B cell (primary cell): ENCODE measurements around the gene IRX4. TPM values are rescaled to one million over a fixed set of nuclear protein-coding genes. Genes with fewer than 3 reads are reported as not detected.

Source experiments
- ATAC-seq: fragments of 200-7000 bp; cut with Tn5 transposase; one replicate; pipeline ENCODE4 v1.10.0; 2021; ENCODE audit warnings: low read depth, mild to moderate bottlenecking, moderate number of reproducible peaks, moderate library complexity
- CTCF ChIA-PET: fragments of 350-600 bp; sonication (Branson Sonifier 250); formaldehyde crosslinking; loops from one replicate; lab custom pipeline; 2021; ENCODE audit warnings: antibody characterized with exemption, inconsistent platforms; lab: Charles Lee
- POLR2A ChIA-PET: fragments of 350-600 bp; sonication (Branson Sonifier 250); formaldehyde crosslinking; loops from one replicate; lab custom pipeline; 2021; ENCODE audit warnings: antibody characterized with exemption; lab: Charles Lee
- DNase-seq: peaks from one replicate; pipeline ENCODE4 v3.0.0; 2013
- H2AFZ ChIP-seq: 2 replicates; pipeline ENCODE4 v1.6.1; 2012; ENCODE audit warnings: mild to moderate bottlenecking, low read depth, low read length; ENCODE audit not compliant: insufficient read depth, poor library complexity, severe bottlenecking
- H3K27ac ChIP-seq, 2 donors: 1 replicate in 1 of 2; 2 replicates in 1 of 2; pipeline ENCODE4 v1.5.1; 2012 to 2013; ENCODE audit warnings: low read length in 2 of 2, mild to moderate bottlenecking in 2 of 2, moderate library complexity in 1 of 2
- H3K27me3 ChIP-seq, 4 experiments: fragments of 200-600 bp in 1 of 4; sonication (generic) in 1 of 4; replicated peaks in 1 of 4; 1 replicate in 2 of 4; 2 replicates in 2 of 4; pipeline versions ENCODE4 v1.6.1 to v1.7.0; 2013 to 2016; ENCODE audit warnings: low read length in 3 of 4, mild to moderate bottlenecking in 2 of 4, mixed read lengths in 1 of 4, moderate library complexity in 1 of 4; ENCODE audit not compliant: insufficient read depth in 4 of 4, control insufficient read depth in 3 of 4; ENCODE audit errors: control extremely low read depth in 1 of 4
- H3K36me3 ChIP-seq, 2 experiments: replicated peaks in 1 of 2; 1 replicate in 1 of 2; 2 replicates in 1 of 2; pipeline versions ENCODE4 v1.6.1 to v1.7.1; 2013; ENCODE audit warnings: low read length in 1 of 2; ENCODE audit not compliant: insufficient read depth in 2 of 2, control insufficient read depth in 1 of 2; ENCODE audit errors: control extremely low read depth in 1 of 2, extremely low read depth in 1 of 2
- H3K4me1 ChIP-seq, 2 donors: fragments of 200-600 bp in 1 of 2; sonication (generic) in 1 of 2; 1 replicate in 1 of 2; 2 replicates in 1 of 2; pipeline versions ENCODE4 v1.5.1 to v1.6.1; 2013 to 2017; ENCODE audit warnings: low read length in 2 of 2; ENCODE audit not compliant: control insufficient read depth in 2 of 2, insufficient read depth in 2 of 2
- H3K4me2 ChIP-seq: replicated peaks from 2 replicates; pipeline ENCODE3; 2012; ENCODE audit warnings: mild to moderate bottlenecking, low read depth, low read length; ENCODE audit not compliant: poor library complexity, severe bottlenecking
- H3K4me3 ChIP-seq, 5 experiments: fragments of 200-600 bp in 1 of 5; sonication (generic) in 1 of 5; 1 replicate in 3 of 5; 2 replicates in 2 of 5; pipeline versions ENCODE4 v1.5.1 to v1.7.0; 2011 to 2016; ENCODE audit warnings: low read length in 4 of 5, mild to moderate bottlenecking in 4 of 5, low read depth in 2 of 5, control low read depth in 1 of 5, moderate library complexity in 1 of 5; ENCODE audit not compliant: insufficient read depth in 1 of 5; ENCODE audit errors: control extremely low read depth in 1 of 5, extremely low read depth in 1 of 5
- H3K79me2 ChIP-seq: fragments of 200-600 bp; sonication (generic); one replicate; pipeline ENCODE4 v1.6.0; 2016; ENCODE audit warnings: low read length; ENCODE audit not compliant: control insufficient read depth, insufficient read depth
- H3K9ac ChIP-seq: fragments of 200-600 bp; sonication (generic); 2 replicates; pipeline ENCODE4 v1.6.1; 2017; ENCODE audit warnings: mild to moderate bottlenecking, low read length, moderate library complexity
- H3K9me3 ChIP-seq, 3 donors: one replicate each; pipeline versions ENCODE4 v1.6.1 to v1.7.1; 2013; ENCODE audit warnings: low read length in 2 of 3; ENCODE audit not compliant: control insufficient read depth in 2 of 3, insufficient read depth in 1 of 3; ENCODE audit errors: control extremely low read depth in 1 of 3
- H4K20me1 ChIP-seq: 2 replicates; pipeline ENCODE4 v1.6.0; 2012; ENCODE audit warnings: mild to moderate bottlenecking, low read length; ENCODE audit not compliant: insufficient read depth, control insufficient read depth, poor library complexity, severe bottlenecking
- H3K27ac Mint-ChIP-seq: one replicate; pipeline ENCODE4 v1.8.0; 2021; ENCODE audit warnings: mixed read lengths
- H3K27me3 Mint-ChIP-seq: one replicate; pipeline ENCODE4 v1.8.0; 2021; ENCODE audit warnings: mixed read lengths
- H3K4me1 Mint-ChIP-seq: one replicate; pipeline ENCODE4 v1.8.0; 2021; ENCODE audit warnings: mixed read lengths
- H3K4me3 Mint-ChIP-seq: one replicate; pipeline ENCODE4 v1.8.0; 2021; ENCODE audit warnings: mixed read lengths
- H3K9me3 Mint-ChIP-seq: one replicate; pipeline ENCODE4 v1.8.0; 2022; ENCODE audit warnings: mixed read lengths; ENCODE audit not compliant: insufficient read depth
- CTCF ChIP-seq: fragments of 200-600 bp; IDR thresholded peaks from one replicate; pipeline ENCODE4 v1.8.0; 2022; ENCODE audit warnings: antibody characterized with exemption, mild to moderate bottlenecking
- EZH2 ChIP-seq: IDR thresholded peaks from 2 replicates; pipeline ENCODE4 v1.6.1; 2012; ENCODE audit warnings: borderline replicate concordance, low read depth, mild to moderate bottlenecking, moderate library complexity, low read length; ENCODE audit not compliant: insufficient read depth, poor library complexity, severe bottlenecking
- WGBS: methylation state at CpG from one replicate; pipeline ENCODE4 v1.1.5; 2013; ENCODE audit warnings: missing lambda C conversion rate; ENCODE audit not compliant: insufficient coverage; 5-methylcytosine and 5-hydroxymethylcytosine counted together
- intact Hi-C: fragments of 100-400 bp; cut with micrococcal nuclease; formaldehyde crosslinking; loops from one replicate; pipeline ENCODE4 v1.10.0; 2022
- polyA plus RNA-seq: library from polyadenylated mRNA; depleted of rRNA; stranded (reverse); fragments of >200 nt; gene quantifications from 2 replicates; pipeline ENCODE4 v1.2.3, GENCODE V29; 2012
- total RNA-seq, 2 donors: library from RNA; stranded (reverse); fragments of 120-200 nt in 1 of 2; gene quantifications; 1 replicate in 1 of 2; 2 replicates in 1 of 2; pipeline versions ENCODE4 v1.2.3 to v1.2.4, GENCODE V29; 2013 to 2022

The IRX4 gene
- total and polyA plus RNA-seq, 2 donors (not counting 1 experiment from before 2014, with no cell fraction given), result not detected

GRCh38 chr5:1910861-1911772, 28.4 kb upstream of the IRX4 start:
- DNase-seq (no peak), ATAC-seq (no peak)
- no peaks in the 10 kb centered on the region for H3K4me1 ChIP-seq
- Mint-ChIP-seq H3K27me3 (peaks cover 3% of the 10 kb centered on the region), H3K9me3 (peaks cover 2% of the 10 kb centered on the region), H3K27ac (no peak overlapping the region), H3K4me1 (no peaks in the 10 kb centered on the region), H3K4me3 (no peak overlapping the region)
- no peak overlapping the region for H3K27ac ChIP-seq
- ChIA-PET POLR2A (no interaction called here), CTCF (no interaction called here)
- peaks cover 0 to 39% (median 0%) of the 10 kb centered on the region in 3 donors for H3K9me3 ChIP-seq
- H3K4me3 ChIP-seq, result no peak overlapping the region
- no peaks in the 10 kb centered on the region for H3K36me3 ChIP-seq
- H3K79me2 ChIP-seq, result no peaks in the 10 kb centered on the region
- intact Hi-C loops, result no loop called here
- H4K20me1 ChIP-seq, result no peaks in the 10 kb centered on the region
- TF ChIP-seq EZH2 (no peak), CTCF (no peak)
- H3K27me3 ChIP-seq, result no peaks in the 10 kb centered on the region
- H2AFZ ChIP-seq, result no peak overlapping the region
- H3K4me2 ChIP-seq, result no peak overlapping the region
- 86% methylated on average over 10 of the region's 15 CpGs for WGBS
- H3K9ac ChIP-seq, result no peak overlapping the region

DNA sequence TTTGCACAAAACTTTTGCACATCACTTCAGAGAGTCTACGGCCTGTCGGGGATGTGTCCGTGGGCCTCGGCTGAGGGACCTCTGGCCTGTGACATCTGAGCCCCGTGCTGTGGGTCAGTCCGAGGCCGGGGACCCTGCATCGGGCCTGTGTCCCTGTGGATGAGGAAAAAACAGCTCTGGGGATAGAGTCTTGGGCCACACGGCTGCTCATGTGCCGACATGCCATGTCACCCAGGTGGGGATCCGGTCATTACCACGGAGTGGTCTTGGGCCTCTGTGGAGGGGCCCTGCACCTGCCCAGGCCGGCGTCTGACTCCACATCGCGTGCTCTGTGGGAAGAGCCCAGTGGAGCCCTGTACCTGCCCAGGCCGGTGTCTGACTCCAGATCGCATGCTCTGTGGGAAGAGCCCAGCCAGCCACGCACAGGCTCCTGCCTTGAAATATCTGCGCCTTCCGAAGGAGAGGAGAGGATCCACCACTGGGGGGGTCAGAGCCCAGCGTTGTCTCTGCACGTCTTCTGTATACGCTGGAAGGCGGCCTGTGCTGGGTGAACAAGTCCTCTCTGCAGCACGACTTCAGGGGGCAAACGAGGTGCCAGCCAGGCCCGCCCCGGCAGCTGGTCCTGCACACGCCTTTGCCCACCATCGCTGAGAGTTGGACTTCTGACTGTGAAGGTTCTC, 27.5 kb upstream of the IRX4 start:
- no peaks in the 10 kb centered on the region for H3K27me3 ChIP-seq
- no peak overlapping the region for H3K4me3 ChIP-seq
- no peak overlapping the region for H3K9ac ChIP-seq
- ChIA-PET POLR2A (no interaction called here), CTCF (no interaction called here)
- H4K20me1 ChIP-seq, result no peaks in the 10 kb centered on the region
- DNase-seq (no peak), ATAC-seq (no peak)
- no peak overlapping the region for H3K4me2 ChIP-seq
- H3K27ac Mint-ChIP-seq, result no peak overlapping the region
- no peak overlapping the region for H2AFZ ChIP-seq
- intact Hi-C loops, result no loop called here
- TF ChIP-seq CTCF (no peak), EZH2 (no peak)
- WGBS, result 93% methylated on average over 31 of the region's 31 CpGs
- no peaks in the 10 kb centered on the region for H3K4me1 Mint-ChIP-seq
- no peaks in the 10 kb centered on the region for H3K36me3 ChIP-seq
- no peaks in the 10 kb centered on the region for H3K4me1 ChIP-seq
- peaks cover 3% of the 10 kb centered on the region for H3K27me3 Mint-ChIP-seq
- H3K9me3 ChIP-seq, result peaks cover 0 to 38% (median 0%) of the 10 kb centered on the region in 3 donors
- H3K9me3 Mint-ChIP-seq, result peaks cover 2% of the 10 kb centered on the region
- no peak overlapping the region for H3K27ac ChIP-seq
- no peaks in the 10 kb centered on the region for H3K79me2 ChIP-seq
- no peak overlapping the region for H3K4me3 Mint-ChIP-seq
